Measurements from ENCODE around the gene STK26.

Gene STK26

DNA sequence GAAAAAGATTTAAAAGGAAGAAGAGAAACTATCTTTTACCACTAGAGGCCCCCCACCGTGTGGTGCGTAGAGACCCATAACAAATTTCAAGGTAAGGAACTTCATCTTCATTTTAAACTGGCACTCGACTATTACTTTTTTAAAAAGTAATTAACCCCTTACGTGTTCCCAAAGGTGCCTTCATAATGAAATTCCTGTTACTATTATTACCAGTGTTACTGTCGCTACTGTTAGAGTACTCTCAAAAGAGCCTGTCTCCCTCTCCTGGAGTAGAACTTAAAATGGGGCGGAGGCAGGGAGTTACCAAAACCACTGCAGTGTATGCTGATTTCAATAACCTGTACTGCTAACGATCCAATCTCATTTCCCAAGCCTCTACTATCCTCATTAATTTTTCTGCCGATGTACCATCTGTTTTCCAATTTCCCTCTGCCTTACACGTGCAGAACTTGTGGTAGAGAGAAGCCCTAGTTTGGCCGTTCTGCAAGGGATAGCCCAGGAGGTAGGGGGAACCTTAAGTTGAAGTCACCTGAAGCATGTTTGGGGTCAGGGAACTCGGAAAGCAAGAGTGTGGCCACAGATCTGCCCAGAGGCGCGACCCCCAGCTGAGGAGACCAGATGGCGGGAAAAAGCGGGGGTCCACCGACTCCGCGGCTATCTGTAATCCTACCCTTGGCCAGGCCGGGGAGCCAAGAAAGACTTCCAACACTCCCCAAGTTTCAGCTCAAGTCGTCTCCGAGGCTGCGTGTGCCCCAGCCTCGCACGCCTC, 720 bp upstream of the STK26 start:
- TF ChIP-seq YY1 (IDR thresholded peaks at IDR 0.05; ENCODE audit: insufficient read depth, insufficient read length) (no peak), SUZ12 (IDR thresholded peaks at IDR 0.05; ENCODE audit: extremely low read depth, insufficient read depth, insufficient read length) (no peak), ZNF274 (IDR thresholded peaks at IDR 0.05; ENCODE audit: low read depth, low read length) (no peak)

DNA sequence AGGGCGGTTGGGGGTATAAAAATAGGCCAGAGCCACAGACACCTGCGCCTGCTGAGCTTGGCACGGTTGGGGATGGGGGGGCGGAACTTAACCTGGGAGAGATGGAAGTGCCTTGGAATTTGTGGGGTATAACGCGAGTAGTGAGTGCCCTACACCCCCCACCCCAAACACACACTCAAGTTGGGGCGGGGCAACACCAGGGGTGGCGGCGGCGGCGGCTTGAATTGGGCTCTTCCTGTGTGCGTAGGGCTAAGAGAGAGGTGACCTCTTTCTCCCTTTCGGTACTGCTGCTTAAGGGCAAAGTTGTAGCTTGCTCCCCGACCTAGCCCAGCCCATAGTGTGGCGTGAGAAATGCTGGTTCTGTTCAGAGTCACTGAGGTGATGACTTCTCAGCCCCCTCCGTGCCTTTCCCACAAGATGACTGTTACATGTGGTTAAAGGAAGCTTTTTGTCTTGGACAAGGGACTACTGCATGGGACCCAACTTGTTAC, 839 bp downstream of the STK26 start:
- H3K9me3 ChIP-seq (ENCODE audit: insufficient read depth, low read length) = no peaks in the 10 kb centered on the region
- H3K36me3 ChIP-seq (ENCODE audit: insufficient read depth, insufficient read length, low read length) = no peaks in the 10 kb centered on the region
- H3K27me3 ChIP-seq (ENCODE audit: insufficient read depth, insufficient read length) = no peaks in the 10 kb centered on the region
- peak overlapping the region; percentile 54 for H3K4me3 ChIP-seq (ENCODE audit: insufficient read length, low read depth)
- H3K9ac ChIP-seq (ENCODE audit: insufficient read length, low read depth) = peak overlapping the region; percentile 74
- no peaks in the 10 kb centered on the region for H3K4me1 ChIP-seq (ENCODE audit: insufficient read depth, insufficient read length)
- DNase-seq (ENCODE audit: low read depth, low spot score) = no peak
- TF ChIP-seq SUZ12 (IDR thresholded peaks at IDR 0.05; ENCODE audit: extremely low read depth, insufficient read depth, insufficient read length) = no peak
- no peak for TF ChIP-seq YY1 (IDR thresholded peaks at IDR 0.05; ENCODE audit: insufficient read depth, insufficient read length)
- TF ChIP-seq ZNF274 (IDR thresholded peaks at IDR 0.05; ENCODE audit: low read depth, low read length) = no peak

More for the DNA sequence above, 720 bp upstream of the STK26 start:
- Histone ChIP-seq H3K4me1 (ENCODE audit: insufficient read depth, insufficient read length) (no peaks in the 10 kb centered on the region), H3K4me3 (ENCODE audit: insufficient read length, low read depth) (peak overlapping the region; percentile 54), H3K27me3 (ENCODE audit: insufficient read depth, insufficient read length) (no peaks in the 10 kb centered on the region), H3K36me3 (ENCODE audit: insufficient read depth, insufficient read length, low read length) (no peaks in the 10 kb centered on the region), H3K9me3 (ENCODE audit: insufficient read depth, low read length) (no peaks in the 10 kb centered on the region), H3K9ac (ENCODE audit: insufficient read length, low read depth) (peak overlapping the region; percentile 74)
- DNase-seq (ENCODE audit: low read depth, low spot score) = no peak

DNA sequence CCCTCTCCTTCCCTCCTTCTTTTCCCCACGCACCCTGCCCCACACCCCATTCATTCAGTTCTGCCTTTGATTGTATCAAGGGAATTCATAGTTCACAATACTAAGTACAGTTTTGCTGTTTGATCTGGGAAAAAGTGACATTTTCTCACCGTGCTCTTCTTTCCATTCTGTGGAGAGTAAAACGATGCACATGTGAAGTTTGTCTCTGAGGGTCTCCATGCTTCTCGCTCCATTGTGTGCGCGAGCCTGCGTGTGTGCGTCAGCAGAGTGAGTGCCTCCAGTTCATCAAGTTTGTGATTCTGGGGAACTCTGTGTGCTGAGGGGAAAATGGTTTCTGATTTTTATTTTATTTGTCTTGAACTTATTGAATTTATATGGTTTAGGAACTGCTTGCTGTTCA, 1.9 kb downstream of the STK26 start:
- no peaks in the 10 kb centered on the region for H3K4me1 ChIP-seq (ENCODE audit: insufficient read depth, insufficient read length)
- H3K27me3 ChIP-seq (ENCODE audit: insufficient read depth, insufficient read length) = no peaks in the 10 kb centered on the region
- TF ChIP-seq SUZ12 (IDR thresholded peaks at IDR 0.05; ENCODE audit: extremely low read depth, insufficient read depth, insufficient read length) (no peak), ZNF274 (IDR thresholded peaks at IDR 0.05; ENCODE audit: low read depth, low read length) (no peak), YY1 (IDR thresholded peaks at IDR 0.05; ENCODE audit: insufficient read depth, insufficient read length) (no peak)
- no peak overlapping the region for H3K9ac ChIP-seq (ENCODE audit: insufficient read length, low read depth)
- DNase-seq (ENCODE audit: low read depth, low spot score) = no peak
- no peaks in the 10 kb centered on the region for H3K36me3 ChIP-seq (ENCODE audit: insufficient read depth, insufficient read length, low read length)
- H3K4me3 ChIP-seq (ENCODE audit: insufficient read length, low read depth) = no peak overlapping the region
- no peaks in the 10 kb centered on the region for H3K9me3 ChIP-seq (ENCODE audit: insufficient read depth, low read length)

DNA sequence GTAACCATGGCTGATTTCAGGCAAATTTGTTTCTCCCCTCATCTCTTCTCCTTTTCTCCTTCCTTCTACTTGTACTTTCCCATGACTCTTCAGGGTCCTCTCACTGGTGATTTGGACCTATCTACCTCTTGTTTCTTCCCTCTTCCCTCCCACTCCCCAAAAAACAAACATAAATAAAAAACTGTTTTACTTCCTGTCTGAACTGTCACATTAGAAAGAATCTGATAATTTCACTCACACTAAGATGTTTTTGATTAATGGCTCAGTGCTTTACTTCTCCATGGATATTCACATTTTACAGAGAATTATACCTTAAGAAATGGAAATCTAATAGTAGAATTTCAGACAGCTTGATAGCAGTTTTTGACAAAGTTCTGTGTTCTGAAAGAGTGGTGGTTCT, 7.2 kb downstream of the STK26 start:
- Histone ChIP-seq H3K4me3 (ENCODE audit: insufficient read length, low read depth) (no peak overlapping the region), H3K27me3 (ENCODE audit: insufficient read depth, insufficient read length) (no peaks in the 10 kb centered on the region), H3K9me3 (ENCODE audit: insufficient read depth, low read length) (no peaks in the 10 kb centered on the region), H3K36me3 (ENCODE audit: insufficient read depth, insufficient read length, low read length) (no peaks in the 10 kb centered on the region), H3K9ac (ENCODE audit: insufficient read length, low read depth) (no peak overlapping the region), H3K4me1 (ENCODE audit: insufficient read depth, insufficient read length) (no peaks in the 10 kb centered on the region)
- TF ChIP-seq YY1 (IDR thresholded peaks at IDR 0.05; ENCODE audit: insufficient read depth, insufficient read length) = no peak
- no peak for TF ChIP-seq ZNF274 (IDR thresholded peaks at IDR 0.05; ENCODE audit: low read depth, low read length)
- no peak for TF ChIP-seq SUZ12 (IDR thresholded peaks at IDR 0.05; ENCODE audit: extremely low read depth, insufficient read depth, insufficient read length)
- DNase-seq (ENCODE audit: low read depth, low spot score) = no peak

DNA sequence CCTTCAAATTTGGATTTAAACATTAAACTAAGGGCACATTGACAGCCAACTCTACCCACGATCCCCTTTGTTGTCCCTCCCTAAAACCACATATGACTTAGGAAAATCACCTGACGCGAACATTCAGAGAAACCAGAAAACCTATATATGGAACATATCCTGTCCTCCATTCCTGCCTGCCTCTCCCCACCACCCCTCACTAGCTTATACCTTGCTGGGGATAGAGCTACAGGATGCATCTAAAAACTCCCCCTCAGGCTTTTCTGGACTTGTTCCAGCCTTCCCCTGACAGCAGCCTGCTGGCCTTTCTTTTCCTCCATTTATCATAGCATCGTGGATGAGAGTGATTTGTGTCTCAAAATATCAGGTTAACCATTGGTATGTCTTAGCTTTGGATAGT, 8.8 kb downstream of the STK26 start:
- no peaks in the 10 kb centered on the region for H3K36me3 ChIP-seq (ENCODE audit: insufficient read depth, insufficient read length, low read length)
- H3K27me3 ChIP-seq (ENCODE audit: insufficient read depth, insufficient read length) = no peaks in the 10 kb centered on the region
- TF ChIP-seq YY1 (IDR thresholded peaks at IDR 0.05; ENCODE audit: insufficient read depth, insufficient read length) = no peak
- TF ChIP-seq SUZ12 (IDR thresholded peaks at IDR 0.05; ENCODE audit: extremely low read depth, insufficient read depth, insufficient read length) = no peak
- TF ChIP-seq ZNF274 (IDR thresholded peaks at IDR 0.05; ENCODE audit: low read depth, low read length) = no peak
- no peaks in the 10 kb centered on the region for H3K9me3 ChIP-seq (ENCODE audit: insufficient read depth, low read length)
- DNase-seq (ENCODE audit: low read depth, low spot score) = no peak
- no peak overlapping the region for H3K9ac ChIP-seq (ENCODE audit: insufficient read length, low read depth)
- H3K4me1 ChIP-seq (ENCODE audit: insufficient read depth, insufficient read length) = no peaks in the 10 kb centered on the region
- H3K4me3 ChIP-seq (ENCODE audit: insufficient read length, low read depth) = no peak overlapping the region

DNA sequence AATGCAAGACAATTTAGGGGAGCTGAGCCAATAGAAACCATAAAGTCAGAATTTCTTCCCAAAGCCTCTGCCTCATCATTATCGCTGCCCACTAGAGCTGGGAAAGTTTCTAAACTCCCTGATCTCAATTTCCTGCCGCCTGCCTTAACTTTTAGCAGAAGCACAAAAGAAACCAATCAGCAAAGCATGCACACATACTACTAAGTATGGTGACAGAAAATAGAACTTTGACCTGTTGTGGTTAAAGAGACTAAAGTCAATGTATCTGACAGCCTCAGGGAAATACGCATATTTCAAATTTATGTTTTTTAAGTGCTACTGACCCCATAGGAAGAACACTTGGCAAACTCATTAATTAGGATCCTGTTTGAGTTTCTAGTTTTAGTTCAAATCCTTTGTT, 10.1 kb downstream of the STK26 start:
- Histone ChIP-seq H3K9me3 (ENCODE audit: insufficient read depth, low read length) (no peaks in the 10 kb centered on the region), H3K27me3 (ENCODE audit: insufficient read depth, insufficient read length) (no peaks in the 10 kb centered on the region), H3K4me3 (ENCODE audit: insufficient read length, low read depth) (no peak overlapping the region), H3K4me1 (ENCODE audit: insufficient read depth, insufficient read length) (no peaks in the 10 kb centered on the region), H3K36me3 (ENCODE audit: insufficient read depth, insufficient read length, low read length) (no peaks in the 10 kb centered on the region), H3K9ac (ENCODE audit: insufficient read length, low read depth) (no peak overlapping the region)
- DNase-seq (ENCODE audit: low read depth, low spot score) = no peak
- no peak for TF ChIP-seq ZNF274 (IDR thresholded peaks at IDR 0.05; ENCODE audit: low read depth, low read length)
- TF ChIP-seq SUZ12 (IDR thresholded peaks at IDR 0.05; ENCODE audit: extremely low read depth, insufficient read depth, insufficient read length) = no peak
- TF ChIP-seq YY1 (IDR thresholded peaks at IDR 0.05; ENCODE audit: insufficient read depth, insufficient read length) = no peak

DNA sequence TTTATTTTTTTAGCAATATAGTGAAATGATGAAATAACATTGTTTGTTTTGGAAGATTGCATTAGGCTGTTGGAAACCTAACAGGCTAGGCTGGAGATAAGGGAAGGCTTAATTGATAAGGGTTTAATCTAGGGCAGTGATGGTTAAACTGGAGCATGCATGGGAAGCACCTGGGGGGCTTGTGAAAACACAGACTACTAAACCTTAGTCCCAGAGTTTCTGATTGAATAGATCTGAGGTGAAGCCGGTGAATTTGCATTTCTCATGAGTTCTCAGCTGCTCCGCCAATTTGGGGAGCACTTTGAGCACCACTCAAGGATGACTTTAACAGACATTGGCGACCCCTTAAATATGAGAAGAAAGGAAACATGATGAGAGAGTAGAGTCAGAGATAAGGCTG, 11.5 kb downstream of the STK26 start:
- DNase-seq (ENCODE audit: low read depth, low spot score) = no peak
- no peaks in the 10 kb centered on the region for H3K36me3 ChIP-seq (ENCODE audit: insufficient read depth, insufficient read length, low read length)
- H3K9ac ChIP-seq (ENCODE audit: insufficient read length, low read depth) = no peak overlapping the region
- H3K4me1 ChIP-seq (ENCODE audit: insufficient read depth, insufficient read length) = no peaks in the 10 kb centered on the region
- no peak for TF ChIP-seq YY1 (IDR thresholded peaks at IDR 0.05; ENCODE audit: insufficient read depth, insufficient read length)
- TF ChIP-seq ZNF274 (IDR thresholded peaks at IDR 0.05; ENCODE audit: low read depth, low read length) = no peak
- TF ChIP-seq SUZ12 (IDR thresholded peaks at IDR 0.05; ENCODE audit: extremely low read depth, insufficient read depth, insufficient read length) = no peak
- no peaks in the 10 kb centered on the region for H3K27me3 ChIP-seq (ENCODE audit: insufficient read depth, insufficient read length)
- no peaks in the 10 kb centered on the region for H3K9me3 ChIP-seq (ENCODE audit: insufficient read depth, low read length)
- H3K4me3 ChIP-seq (ENCODE audit: insufficient read length, low read depth) = no peak overlapping the region
